ENCODE results near the gene CACNG3. TPM values are rescaled to one million over a fixed set of nuclear protein-coding genes. Genes with fewer than 3 reads are reported as not detected.

Gene CACNG3
- total RNA-seq, 2 experiments from 2014 or later = not detected

DNA sequence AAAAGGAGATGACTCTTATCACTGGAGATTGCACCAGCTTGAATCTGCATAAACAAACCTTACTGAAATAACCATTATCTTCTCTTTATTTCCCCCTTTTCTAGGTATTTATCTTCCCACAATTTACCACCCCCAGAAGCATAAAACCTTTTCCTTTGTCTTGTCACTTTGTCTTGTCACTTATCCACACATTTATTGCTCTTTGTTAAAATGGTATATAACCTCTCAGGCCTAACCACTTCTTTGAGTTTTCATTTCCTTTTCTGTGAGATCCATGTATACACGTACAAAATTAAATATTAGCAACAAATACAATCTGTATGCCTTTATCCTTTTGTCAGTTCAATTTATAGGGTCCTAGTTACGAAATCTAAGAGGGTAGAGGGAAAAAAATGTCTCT, 122.9 kb downstream of the CACNG3 start:
- no peak for DNase-seq
- Mint-ChIP-seq H3K27me3 (peaks cover 2% of the 10 kb centered on the region), H3K27ac (no peak overlapping the region), H3K9me3 (peaks cover 20% of the 10 kb centered on the region), H3K4me1 (no peaks in the 10 kb centered on the region), H3K36me3 (peaks cover 4% of the 10 kb centered on the region), H3K4me3 (no peak overlapping the region)

- Mint-ChIP-seq H3K27ac (no peak overlapping the region), H3K9me3 (peaks cover 20% of the 10 kb centered on the region), H3K36me3 (peaks cover 4% of the 10 kb centered on the region), H3K27me3 (peaks cover 5% of the 10 kb centered on the region), H3K4me3 (no peak overlapping the region), H3K4me1 (no peaks in the 10 kb centered on the region)
- DNase-seq = no peak
These were observed 125.5 kb downstream of the CACNG3 start for GRCh38 chr16:24381470-24382118.

GRCh38 chr16:24382762-24383407, 126.8 kb downstream of the CACNG3 start:
- DNase-seq = no peak
- Mint-ChIP-seq H3K9me3 (peaks cover 17% of the 10 kb centered on the region), H3K36me3 (peaks cover 1% of the 10 kb centered on the region), H3K27ac (no peak overlapping the region), H3K4me1 (no peaks in the 10 kb centered on the region), H3K27me3 (peaks cover 11% of the 10 kb centered on the region), H3K4me3 (no peak overlapping the region)

GRCh38 chr16:24394341-24394740, 138.2 kb downstream of the CACNG3 start:
- DNase-seq = no peak
- Mint-ChIP-seq H3K9me3 (peaks cover under 1% of the 10 kb centered on the region), H3K4me3 (no peak overlapping the region), H3K36me3 (no peaks in the 10 kb centered on the region), H3K27me3 (peaks cover 16% of the 10 kb centered on the region), H3K27ac (no peak overlapping the region), H3K4me1 (no peaks in the 10 kb centered on the region)

DNA sequence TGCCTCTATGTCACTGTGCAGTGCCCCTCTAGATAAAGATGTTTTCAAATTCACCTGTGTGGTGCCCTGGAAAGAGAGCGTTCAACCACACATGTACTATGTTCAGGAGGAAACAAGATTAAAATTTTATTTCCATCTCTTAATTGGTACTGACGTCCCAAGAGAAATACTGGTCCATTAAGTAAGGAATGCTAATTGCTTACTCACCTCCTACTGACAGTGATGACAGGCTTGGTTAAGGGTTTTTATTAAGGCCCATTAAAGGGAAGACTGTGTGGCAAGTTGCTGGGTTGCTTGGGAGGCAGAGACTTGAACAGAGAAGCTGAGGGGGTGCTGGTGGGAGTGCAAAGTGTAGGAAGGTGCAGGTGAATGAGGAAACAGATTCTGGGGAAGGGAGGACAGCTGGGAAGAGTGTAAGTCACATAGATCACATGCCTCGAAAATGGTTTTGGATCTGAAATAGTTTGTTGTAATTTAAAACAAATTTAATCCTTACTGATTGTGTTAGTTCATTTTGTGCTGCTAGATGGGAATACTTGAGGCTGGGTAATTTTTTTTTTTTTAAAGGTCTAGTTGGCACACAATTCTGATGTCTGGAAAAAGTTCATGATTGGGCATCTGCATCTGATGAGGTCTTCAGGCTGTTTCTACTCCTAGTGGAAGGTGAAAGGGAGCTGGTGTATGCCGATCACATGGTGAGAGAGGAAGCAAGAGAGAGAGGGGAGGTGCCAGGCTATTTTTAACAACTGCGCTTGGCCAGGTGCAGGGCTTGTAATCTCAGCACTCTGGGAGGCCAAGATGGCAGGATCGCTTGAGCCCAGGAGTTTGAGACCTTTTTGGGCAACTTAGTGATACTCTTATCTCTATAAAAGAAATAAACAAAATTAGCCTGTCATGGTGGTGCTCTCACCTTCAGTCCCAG, 140.5 kb downstream of the CACNG3 start:
- Mint-ChIP-seq H3K27ac (no peak overlapping the region), H3K27me3 (peaks cover 16% of the 10 kb centered on the region), H3K4me1 (no peaks in the 10 kb centered on the region), H3K9me3 (peaks cover 2% of the 10 kb centered on the region), H3K36me3 (no peaks in the 10 kb centered on the region), H3K4me3 (no peak overlapping the region)
- no peak for DNase-seq

- DNase-seq = no peak
- Mint-ChIP-seq H3K9me3 (no peaks in the 10 kb centered on the region), H3K27me3 (peaks cover 6% of the 10 kb centered on the region), H3K36me3 (no peaks in the 10 kb centered on the region), H3K27ac (no peak overlapping the region), H3K4me3 (no peak overlapping the region), H3K4me1 (no peaks in the 10 kb centered on the region)
These were observed 152.9 kb downstream of the CACNG3 start for GRCh38 chr16:24409045-24409444.
